Activated gamma-delta T cell treated with Interleukin-2 at 50 U/mL for 16 hours (primary cell): ENCODE data around the gene CDC42EP5.
"Not testable (repeated sequence)": the region's sequence is repeated elsewhere in the genome, so short reads cannot be mapped to it uniquely, and the experiment has no call there.

Source experiments
- DNase-seq: peaks from one replicate; pipeline ENCODE4 v3.0.0-alpha.2; 2020

The CDC42EP5 gene, protein sequence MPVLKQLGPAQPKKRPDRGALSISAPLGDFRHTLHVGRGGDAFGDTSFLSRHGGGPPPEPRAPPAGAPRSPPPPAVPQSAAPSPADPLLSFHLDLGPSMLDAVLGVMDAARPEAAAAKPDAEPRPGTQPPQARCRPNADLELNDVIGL

DNA sequence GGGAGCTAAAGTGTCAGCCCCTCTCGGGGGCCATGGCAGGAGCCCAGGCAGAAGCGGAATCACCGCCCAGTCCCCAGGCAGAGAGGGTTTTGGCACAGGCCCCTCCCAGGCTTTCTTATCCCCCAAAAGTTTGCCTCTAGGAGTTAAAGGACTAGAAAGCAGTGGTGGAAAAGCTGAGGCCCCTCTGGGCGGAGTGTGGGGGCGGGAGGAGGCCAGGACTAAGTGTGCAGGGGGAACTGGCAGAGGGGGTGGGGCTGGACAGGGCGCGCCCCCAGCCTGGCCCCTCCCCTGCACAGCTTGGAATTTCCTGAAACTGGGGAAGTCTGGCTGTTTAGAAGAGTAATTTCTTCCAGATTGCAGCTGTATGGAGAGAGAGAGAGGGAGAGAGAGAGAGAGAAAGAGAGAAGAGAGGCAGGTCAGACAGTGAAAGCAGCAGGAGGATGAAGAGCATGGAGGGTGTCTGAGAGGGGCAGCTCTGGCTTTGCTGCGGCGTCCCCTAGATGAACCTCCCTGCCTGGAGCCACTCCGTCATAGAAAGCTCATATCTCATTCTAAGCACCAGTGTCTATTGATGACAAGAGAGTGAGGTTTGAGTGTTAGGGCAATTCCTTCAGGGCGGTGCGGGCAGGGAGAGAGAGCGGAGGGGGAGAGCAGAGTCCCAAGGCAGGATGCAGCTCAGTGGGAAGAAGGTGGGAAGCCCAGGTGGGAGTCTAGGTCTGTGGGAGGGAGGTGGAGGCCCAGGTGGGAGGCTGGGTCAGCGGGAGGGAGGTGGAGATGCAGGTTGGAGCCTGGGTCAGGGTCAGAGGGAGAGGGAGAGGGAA is at the start of gene CDC42EP5:
CDC42EP5 (minus strand) TSS at position 226 of the 821 bp plus-strand sequence. CDS start 7,749 bp downstream, outside the sequence.
- DNase-seq, result no peak

DNA sequence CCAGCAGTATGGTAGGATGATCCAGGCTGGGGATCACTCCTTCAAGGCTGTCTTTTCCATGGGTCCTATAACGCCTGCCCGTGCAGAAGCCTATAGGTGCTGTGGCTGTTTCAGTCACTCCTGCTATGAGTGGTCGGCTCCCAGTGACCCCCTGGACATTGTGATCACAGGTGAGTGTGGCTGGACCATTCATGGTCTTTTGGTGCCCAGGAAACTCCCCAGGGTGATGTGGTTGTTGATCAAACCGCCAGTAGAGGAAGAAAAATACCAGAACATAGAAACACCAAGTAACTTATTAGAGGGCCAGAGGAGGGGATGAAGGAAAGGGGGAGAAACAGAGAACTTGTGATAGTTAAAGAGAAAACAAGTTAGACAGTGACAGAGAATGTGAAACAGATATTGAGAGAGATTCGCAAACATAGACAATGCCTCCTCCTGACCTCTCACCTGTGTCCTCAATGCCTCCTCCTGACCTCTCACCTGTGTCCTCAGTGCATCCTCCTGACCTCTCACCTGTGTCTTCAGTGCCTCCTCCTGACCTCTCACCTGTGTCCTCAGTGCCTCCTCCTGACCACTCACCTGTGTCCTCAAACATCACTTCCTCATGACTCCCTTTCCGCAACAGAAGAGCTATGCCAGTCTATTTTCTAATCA is 48.9 kb upstream of the CDC42EP5 start:
- DNase-seq, result no peak

DNA sequence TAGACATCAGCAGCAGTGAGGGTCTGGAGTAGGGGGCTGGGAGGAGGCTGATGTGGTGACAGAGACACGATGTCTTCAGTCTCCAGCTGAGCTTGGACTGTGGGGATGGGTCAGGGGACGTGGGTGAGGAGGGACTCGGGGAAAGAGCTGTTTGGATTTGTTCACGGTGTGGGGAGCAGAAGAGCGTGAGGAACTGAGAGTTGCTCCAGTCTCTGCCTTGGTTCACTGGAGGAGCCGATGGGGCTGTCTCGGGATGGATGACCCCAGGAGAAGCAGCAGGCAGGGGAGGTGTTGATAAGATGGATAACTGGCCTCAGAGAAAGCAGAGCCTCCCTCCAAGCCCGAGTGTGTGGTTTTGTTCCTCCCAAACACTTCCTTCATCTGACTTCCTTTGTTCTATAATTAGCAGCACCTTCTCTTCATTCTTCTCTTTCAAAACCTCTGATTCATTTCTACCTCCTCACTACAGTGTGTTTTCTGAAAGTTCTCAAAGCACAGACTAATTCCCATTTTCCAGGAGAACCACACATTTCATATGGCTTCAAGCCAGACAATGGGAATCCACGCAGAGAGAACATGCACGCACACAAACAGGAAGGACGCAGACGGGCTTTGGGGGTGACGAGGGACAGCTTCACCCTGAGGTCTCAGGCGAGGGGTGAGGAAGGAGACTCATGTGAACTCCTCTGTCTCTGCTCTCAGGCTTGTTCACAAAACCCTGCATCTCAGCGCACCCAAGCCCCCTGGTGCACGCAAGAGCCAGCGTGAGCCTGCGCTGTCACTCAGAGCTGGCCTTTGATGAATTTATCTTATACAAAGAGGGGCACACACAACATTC is 48.1 kb upstream of the CDC42EP5 start:
- DNase-seq, result no peak

DNA sequence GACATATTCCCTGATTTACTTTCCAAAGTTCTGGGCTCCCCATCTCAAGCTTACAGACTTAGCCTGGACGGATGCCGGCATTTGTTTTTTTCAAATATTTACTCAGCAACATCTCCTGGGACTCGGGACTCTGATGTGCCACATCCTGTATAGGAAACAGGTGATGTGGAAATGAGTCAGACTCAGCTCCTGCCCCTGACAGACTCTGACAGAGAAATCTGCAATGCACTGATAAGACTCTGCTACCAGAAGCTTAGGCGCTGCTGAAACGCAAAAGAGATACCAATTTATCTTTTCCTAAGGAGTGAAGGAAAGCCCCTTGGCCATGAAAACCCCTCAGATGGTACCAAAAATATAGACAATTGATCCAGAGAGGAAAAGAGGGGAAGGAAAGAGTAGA is 45.7 kb upstream of the CDC42EP5 start:
- no peak for DNase-seq

DNA sequence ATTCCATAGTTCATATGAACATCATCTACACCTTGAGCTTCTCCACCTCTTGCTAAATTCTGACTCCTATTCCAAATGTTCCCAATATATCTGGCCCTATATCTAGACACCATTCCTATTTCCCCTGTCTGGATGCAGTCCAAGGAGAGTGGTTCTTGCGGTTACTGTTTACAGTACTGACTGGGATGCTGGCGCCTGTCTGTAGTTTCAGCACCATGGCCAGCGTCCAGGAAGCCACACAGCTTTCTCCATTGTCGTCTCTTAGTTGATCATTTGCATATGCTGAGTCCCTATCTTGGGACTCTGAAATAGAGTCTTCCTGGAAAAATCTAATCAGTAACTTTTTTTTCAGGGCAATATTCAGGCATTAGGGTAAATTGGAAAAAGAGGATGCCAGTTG is 44.4 kb upstream of the CDC42EP5 start:
- DNase-seq, result peak; percentile 55

DNA sequence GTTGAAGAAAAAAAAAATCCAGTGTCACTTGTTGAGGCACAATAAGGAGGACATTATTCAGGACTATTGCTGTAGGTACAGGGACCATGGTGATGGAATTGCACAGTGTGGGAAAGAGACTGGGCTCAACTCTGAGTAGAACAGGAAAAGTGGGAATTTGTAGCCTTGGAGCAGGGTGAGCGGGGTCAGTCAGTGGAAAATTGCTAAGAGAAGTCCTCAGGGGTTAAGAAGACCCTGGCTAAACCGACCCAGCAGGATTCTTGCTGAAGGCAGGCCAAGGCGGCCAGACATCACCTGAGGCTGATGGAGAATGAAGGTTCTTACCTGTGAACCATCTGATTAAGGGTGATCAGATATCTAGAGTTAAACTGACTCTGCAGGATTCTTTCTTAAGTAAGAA is 42.1 kb upstream of the CDC42EP5 start:
- DNase-seq, result no peak

DNA sequence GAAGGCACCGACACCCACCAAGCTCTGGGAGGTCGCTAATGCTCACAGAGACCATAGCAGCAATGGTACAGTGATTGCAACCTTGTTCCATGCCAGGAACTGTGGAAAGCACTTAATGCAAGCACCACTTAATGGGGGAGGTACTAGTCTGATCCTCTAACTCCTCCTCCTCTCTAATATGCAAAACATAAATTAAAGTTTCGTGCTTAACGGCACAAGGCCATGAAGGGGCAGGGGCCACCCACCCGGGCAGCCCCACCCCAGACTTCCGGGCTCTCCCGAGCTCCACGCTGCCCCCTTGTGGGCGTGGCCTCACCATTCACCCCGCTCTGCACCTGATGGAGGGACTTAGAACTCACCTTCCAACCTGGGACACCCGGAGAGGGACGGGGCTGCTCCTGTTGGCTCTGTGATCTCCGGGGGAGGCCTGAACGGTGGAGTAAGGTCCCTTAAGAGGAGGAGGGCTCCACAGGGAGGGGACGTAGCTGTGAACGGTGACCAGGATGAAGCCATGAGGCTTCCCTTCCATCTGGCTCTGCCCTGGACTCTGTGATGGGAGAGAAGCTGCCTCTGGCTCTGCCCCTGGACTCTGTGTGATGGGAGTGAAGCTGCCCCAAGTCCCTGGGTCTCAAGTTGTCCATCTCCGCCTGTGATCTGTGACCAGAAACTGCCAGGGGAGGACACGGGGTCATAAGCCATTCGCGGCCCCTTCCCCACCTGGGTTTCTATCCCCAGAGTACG is 36.3 kb upstream of the CDC42EP5 start:
- DNase-seq, result not testable (repeated sequence)

DNA sequence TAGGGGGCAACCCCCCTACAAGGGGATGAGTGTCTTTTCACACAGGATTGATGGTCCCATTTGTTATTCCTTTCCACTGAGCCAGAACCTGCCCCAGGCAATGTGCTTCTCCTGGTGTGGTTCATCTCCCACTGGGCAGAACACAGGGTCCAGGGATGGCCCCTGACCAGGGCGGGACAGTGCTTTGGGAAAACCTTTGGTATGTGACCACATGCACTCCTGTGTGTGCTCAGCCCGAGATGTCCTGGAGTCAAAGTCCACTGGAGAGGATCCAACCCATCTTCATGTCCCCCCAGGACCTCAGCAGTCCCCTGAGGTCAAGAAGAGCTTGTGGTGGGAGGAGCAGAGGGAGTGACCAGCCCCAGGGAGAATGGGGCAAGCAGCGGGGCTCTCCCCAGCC is 35.4 kb upstream of the CDC42EP5 start:
- not testable (repeated sequence) for DNase-seq

DNA sequence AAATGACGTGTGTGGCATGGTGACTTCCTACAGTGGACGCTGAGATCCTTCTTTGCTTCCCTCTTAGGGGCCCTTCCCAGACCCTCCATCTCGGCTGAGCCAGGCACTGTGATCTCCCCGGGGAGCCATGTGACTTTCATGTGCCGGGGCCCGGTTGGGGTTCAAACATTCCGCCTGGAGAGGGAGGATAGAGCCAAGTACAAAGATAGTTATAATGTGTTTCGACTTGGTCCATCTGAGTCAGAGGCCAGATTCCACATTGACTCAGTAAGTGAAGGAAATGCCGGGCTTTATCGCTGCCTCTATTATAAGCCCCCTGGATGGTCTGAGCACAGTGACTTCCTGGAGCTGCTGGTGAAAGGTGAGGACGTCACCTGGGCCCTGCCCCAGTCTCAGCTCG is 34.7 kb upstream of the CDC42EP5 start:
- DNase-seq, result no peak

DNA sequence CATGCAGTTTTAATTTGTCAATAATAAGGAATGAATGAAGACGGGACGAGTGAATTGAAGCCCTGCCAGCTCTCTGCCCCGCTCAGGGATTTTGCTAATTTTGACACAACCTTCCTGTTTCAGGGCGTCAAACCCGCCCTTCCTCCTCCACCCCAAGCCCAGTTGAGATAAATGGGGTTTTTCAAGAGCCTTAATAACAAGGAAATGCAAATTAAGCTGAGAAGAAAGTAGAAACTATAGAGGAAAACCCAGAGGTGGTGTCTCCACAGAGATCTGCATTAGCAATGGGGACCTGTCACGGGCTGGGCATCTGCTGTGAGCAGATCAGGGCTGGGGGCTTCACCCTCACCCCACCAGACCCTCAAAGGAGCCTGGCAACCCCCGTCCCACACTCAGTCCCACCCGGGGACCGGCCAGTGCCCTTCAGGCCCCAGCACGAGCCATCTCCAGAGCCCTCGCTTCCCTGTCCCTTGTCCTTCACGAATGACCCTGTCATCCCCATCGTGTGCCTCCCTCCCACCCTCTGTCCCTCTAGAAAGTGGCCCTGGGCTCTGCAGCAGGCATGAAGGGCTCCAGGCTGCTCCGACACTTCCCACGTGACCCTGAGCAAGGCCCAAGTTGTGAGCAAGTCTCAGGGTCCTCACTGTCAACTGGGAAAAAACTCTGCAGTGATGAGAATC is 34.1 kb upstream of the CDC42EP5 start:
- DNase-seq, result not testable (repeated sequence)

DNA sequence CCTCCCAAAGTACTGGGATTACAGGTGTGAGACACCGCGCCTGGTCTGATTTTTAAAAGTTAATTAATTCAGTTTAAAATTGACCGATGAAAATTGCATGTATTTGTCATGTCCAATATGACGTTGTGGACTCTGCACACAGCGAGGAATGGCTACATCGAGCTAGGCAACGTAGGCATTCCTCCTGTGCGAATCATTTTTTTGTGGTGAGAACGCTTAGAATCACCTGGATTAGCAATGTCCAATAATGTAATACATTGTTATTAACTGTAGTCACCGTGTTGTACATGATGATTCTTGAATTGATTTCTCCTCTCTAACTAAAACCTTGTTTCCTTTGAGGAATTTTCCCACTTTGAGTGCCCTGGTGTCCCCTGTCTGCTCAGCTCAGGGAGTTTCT is 33.0 kb upstream of the CDC42EP5 start:
- DNase-seq, result no peak

DNA sequence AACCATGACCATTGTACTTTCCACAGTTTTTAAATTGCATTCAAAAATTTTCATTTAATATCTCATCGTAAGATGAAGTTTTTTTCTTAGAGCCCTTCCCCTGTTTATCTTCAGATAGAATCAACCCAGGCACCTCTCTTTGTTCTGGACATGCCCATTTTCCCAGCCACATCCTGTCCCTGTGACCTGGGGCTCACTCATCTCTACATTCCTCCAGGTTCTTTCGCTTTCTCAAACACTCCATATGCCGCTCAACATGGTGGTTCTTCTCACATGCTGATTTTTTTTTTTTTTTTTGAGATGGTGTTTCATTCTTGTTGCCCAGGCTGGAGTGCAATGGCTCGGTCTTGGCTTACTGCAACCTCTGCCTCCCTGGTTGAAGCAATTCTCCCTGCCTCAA is 32.4 kb upstream of the CDC42EP5 start:
- not testable (repeated sequence) for DNase-seq

DNA sequence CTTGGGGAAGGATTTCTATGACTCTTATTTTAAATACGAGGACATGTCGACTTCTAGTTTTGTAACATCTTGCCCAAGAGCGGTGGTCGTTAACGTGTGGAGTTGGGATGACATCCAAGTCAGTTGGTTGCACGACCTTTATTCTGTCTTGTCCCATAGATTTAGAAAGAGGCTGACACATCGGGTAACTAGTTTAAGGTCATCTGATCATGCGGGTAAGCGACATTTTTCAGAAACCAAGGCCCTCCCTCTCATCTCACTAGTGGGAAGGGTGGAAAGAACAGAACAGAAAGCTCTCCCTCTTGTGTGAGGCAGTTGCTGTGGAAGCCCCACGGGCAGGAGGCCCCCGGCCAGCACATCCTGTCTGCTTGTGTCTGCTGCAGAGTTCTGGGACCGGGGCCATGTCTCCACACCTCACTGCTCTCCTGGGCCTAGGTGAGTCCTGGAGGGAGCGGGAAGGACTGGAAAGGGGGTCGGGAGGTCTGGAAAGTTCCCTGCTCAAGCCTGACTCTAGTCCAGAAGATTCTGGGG is 29.5 kb upstream of the CDC42EP5 start, which contains the start of gene LAIR2:
LAIR2 (plus strand) TSS at position 314 of the 531 bp plus-strand sequence; CDS start at position 402, 88 bp downstream.
- DNase-seq, result no peak

DNA sequence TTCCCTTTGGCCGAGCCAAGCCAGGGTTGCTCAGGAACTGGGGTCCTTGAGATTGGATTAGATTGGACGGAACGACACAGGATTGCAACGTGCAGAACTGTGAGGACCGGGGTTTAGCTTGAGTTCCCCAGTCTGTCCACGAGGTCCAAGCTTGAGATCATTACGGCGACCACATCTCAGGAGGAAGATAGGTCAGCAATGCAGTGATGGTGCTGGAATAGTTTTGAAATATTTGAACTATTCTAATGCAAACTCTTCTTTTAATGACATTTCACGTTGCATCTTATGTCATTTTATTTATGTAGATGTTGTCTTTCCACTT is 25.3 kb upstream of the CDC42EP5 start:
- not testable (repeated sequence) for DNase-seq

DNA sequence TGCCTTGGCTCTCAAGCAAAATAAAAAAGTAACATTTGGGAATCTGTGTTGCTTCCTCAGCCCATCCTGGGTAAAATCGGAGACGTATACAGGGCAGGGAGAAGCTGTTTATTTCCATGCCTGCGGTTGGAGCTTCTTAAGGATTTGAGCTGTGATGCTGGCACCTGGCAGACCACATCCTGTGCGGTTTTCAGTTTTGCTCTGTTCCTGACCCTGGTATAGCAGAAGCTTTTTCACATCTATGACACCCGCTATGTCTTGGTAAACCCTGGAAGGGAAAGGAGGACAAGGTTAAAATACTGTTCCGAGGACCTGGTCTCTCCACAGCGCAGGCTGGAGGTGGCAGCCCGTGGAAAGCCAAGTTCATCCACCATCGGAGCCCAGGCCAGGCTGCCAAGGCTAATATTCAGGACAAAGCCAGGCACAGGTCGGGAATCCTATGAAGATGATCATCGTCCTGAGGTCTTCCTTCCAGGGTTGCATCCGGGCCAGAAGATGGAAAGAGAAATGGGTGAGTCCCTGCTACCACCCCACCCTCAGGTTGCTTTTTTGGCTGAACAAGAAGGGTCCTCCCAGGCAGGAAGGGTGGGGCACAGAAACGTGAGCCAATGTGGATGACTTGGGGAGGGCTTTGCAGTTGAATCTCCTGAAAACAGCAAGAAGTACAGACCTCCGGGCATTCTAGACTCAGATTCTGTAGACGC is 24.8 kb upstream of the CDC42EP5 start:
- DNase-seq, result not testable (repeated sequence)

DNA sequence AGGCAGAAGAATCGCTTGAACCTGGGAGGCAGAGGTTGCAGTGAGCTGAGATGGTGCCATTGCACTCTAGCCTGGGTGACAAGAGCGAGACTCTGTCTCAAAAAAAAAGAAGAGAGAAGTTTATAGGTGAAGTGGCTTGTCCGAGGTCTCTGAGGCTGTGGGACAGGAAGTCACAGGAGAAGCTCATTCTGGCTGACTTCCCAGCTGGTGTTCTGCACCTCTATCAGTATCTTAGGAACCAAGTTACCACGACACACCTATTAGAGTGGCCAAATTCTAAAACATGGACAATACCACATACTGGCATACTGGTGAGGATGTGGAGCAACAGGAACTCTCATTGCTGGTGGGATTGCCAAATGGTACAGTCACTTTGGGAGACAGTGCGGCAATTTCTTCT is 22.2 kb upstream of the CDC42EP5 start:
- not testable (repeated sequence) for DNase-seq

DNA sequence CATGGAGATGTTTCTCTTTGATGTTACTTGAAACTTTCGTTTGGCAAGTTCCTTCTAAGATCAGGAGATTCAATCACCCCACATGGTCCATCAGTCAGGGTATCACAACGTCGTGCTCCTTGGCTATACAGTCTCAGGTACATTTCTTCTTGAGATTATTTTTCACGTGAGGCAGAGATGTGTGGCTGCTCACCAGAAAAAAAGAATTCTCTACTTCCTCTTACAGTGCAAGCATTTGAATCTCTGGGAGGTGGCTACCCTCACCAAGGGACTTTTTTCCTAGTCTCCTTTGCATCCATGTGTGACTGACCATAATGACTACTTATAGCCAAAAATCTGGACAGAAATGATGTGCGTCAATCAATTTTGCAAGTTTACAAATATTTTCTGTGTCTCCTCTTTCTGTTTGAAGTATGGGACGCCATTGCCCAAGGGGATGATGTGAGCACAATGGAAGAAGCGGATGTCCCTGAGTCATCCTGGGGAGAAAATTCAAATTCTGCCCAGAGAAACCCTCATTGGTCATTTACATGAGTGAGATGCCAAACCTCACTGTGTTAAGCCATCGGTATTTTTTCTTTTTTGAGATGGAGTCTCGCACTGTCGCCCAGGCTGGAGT is 21.0 kb upstream of the CDC42EP5 start:
- no peak for DNase-seq

DNA sequence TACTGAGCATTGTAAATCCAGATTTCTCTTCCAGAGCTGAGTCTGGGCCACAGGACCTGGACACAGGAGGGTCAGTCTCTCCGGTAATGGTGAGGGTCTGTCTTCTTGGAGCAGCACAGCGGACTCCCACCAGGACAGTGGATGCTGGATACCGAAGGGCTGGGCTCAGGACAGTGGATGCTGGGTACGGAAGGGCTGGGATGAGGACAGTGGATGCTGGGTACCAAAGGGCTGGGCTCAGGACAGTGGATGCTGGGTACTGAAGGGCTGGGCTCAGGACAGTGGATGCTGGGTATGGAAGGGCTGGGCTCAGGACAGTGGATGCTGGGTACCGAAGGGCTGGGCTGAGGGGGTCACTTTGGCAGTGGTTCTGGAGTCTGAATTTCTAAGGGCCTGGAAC is 20.0 kb upstream of the CDC42EP5 start:
- DNase-seq, result not testable (repeated sequence)

DNA sequence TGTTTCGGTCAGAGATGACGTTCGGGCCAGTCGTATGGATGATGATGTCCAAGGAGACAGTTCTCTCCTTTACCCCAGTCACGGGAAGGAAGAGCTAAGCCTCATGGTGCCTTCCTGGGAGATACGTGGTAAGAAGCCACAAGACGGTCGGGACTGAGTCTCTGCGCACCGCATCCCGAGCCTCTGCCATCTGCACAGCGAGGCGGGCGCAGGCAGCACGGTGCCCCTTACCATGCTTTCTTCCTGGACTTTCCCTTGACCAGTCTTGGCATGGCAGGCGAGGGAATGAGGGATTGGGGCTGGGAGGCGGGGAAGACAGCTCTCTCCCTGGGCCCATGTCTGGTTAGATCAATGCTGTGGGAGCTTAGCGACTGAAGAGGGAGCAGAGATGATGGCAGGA is 19.5 kb upstream of the CDC42EP5 start:
- no peak for DNase-seq

DNA sequence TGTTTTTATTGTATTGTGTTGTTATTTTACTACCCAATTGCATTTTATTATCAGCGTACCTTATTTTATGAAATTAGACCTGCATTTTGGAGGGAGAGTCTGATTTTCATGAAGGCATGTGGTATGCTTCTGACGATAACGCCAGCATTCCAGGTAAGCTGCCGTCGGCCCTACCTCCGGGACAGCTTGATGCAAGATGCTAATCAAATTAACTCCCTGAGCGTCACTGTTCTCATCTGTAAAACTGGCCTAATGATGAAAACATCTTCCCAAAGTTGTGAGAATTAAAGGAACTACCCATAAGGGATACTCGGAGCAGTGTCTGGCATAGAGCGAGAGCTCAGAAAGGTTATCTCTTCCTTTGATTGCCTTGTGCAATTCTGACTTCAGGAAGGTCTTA is 16.7 kb upstream of the CDC42EP5 start:
- DNase-seq, result no peak
